ENCODE data around the gene CFAP97D2.

CFAP97D2 gene

GRCh38 chr13:114264886-114265611 is 86.0 kb downstream of the CFAP97D2 start:
- DNase-seq (ENCODE audit: insufficient read length, low spot score) (no peak), FAIRE-seq (no peak)

DNA sequence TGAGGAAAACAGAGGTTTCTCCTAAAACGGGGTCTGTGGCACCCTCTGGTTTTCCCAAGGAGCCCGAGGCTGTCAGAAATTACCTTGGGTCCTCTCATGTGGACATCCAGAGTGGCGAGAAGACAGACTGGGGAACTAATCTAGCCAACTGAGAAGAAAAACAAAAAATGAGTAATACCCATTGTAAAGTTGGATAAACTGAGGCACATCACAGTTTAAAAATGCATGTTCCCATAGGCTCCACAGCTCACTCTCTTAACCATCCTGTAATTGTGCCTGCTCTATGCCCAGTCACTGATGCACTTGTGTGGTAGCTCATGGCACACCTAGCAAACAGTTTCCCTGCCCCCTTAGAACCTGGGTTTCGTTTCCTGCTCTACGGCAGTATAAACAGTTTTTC is 87.2 kb downstream of the CFAP97D2 start:
- DNase-seq (ENCODE audit: insufficient read length, low spot score) = no peak
- TF ChIP-seq POLR2A (IDR thresholded peaks at IDR 0.05; ENCODE audit: low read depth, low read length) = no peak
- FAIRE-seq = no peak

More at GRCh38 chr13:114264886-114265611, 86.0 kb downstream of the CFAP97D2 start:
- no peak for TF ChIP-seq POLR2A (IDR thresholded peaks at IDR 0.05; ENCODE audit: low read depth, low read length)

DNA sequence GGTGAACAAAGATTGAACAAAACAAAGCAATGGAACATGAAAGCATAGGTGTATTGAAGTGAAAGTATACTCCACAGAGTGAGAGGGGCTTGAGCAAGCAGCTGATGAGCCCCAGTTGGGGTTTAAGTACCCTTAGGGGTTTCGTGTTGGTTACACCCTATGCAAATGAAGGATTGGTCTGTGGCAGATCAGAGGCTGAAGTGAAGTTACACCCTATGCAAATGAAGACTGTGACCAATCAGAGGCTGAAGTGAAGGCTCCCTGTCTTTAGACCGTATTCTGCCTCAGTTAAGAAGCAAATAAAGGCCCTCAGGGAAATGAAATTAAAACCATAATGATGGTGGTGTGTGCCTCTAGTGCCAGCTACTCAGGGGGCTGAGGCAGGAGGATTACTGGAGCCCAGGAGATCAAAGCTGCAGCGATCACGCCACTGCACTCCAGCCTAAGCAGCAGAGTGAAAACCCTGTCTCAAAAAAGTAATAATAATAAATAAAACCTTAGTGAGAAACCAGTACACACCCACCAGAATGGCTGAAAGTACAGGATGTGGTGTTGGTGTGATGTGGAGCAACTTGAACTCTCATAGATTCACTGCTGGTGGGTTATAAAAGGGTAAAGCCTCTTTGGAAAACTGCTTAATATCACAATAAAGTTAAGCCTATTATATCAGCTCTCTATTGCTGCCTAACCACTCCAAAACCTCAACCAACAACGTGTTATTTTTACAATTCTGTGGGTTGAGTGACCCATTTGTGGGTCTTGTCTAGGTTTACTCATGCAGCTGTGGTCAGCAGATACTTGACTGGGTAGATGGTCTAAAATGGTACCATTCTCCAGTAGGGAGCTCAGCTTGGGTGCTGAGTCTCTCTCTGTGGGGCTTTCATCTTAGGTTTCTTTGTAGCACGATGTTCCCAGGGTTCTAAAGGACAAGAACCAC is 89.6 kb downstream of the CFAP97D2 start:
- no peak for DNase-seq (ENCODE audit: insufficient read length, low spot score)
- FAIRE-seq = no peak
- TF ChIP-seq POLR2A (IDR thresholded peaks at IDR 0.05; ENCODE audit: low read depth, low read length) = no peak

- DNase-seq (ENCODE audit: insufficient read length, low spot score) = no peak
- no peak for TF ChIP-seq POLR2A (IDR thresholded peaks at IDR 0.05; ENCODE audit: low read depth, low read length)
- no peak for FAIRE-seq
Observed at GRCh38 chr13:114269281-114269770, 90.3 kb downstream of the CFAP97D2 start.

Data from H54 (cell line).